ENCODE measurements around the gene AMFR.
A peak's percentile ranks its signal among the peaks of the same experiment; 100 is the strongest.

Gene AMFR

DNA sequence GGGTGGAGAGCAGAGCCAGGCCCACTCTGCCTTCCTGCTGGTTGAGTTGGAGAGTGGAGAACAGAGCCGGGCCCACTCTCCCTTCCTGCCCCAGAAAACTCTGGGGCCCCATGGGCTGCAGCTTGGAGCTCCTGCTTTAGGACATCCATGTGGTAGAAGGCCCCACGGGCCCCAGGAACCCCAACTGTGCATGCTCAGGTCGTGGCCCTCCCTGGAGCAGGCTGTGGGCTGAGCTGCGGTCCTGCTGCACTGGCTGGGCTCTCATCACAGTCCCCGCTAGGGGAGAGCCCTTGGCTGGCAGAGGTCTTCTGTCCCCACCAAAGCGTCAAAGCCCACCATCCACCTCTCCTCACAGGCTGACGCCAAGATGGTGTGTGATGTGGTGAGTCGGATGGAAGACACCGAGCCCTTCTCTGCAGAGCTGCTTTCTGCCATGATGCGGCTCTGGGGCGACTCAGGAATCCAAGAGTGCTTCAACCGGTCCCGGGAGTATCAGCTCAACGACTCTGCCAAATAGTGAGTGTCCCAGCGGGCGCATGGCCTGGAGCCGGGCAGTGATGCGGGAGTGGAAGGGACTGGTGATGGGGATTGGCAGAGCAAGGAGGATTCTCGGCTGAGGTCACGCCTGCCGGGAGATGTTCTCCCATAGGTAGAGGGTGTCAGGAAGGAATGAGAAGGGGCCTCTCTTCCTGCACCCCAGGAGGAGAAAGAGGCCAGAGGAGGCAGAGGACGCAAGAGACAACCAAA is 96.9 kb downstream of the AMFR start:
- DNase-seq = no peak

DNA sequence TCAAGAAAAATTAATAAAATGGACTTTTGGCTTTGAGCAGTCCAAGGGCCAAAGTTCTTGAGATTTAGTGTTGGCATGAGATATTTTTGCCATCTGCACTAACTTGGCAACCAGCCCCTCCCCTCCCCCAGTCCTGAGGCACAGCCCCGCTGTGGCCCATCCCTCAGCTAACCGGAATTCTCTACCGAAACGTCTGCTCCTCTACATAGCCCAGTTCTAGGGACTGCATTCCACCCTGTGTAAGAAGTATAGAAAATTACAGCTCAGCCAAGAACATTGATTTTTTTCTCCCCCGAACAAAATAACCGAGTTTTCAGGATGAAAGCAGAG is 97.5 kb downstream of the AMFR start:
- no peak for DNase-seq

DNA sequence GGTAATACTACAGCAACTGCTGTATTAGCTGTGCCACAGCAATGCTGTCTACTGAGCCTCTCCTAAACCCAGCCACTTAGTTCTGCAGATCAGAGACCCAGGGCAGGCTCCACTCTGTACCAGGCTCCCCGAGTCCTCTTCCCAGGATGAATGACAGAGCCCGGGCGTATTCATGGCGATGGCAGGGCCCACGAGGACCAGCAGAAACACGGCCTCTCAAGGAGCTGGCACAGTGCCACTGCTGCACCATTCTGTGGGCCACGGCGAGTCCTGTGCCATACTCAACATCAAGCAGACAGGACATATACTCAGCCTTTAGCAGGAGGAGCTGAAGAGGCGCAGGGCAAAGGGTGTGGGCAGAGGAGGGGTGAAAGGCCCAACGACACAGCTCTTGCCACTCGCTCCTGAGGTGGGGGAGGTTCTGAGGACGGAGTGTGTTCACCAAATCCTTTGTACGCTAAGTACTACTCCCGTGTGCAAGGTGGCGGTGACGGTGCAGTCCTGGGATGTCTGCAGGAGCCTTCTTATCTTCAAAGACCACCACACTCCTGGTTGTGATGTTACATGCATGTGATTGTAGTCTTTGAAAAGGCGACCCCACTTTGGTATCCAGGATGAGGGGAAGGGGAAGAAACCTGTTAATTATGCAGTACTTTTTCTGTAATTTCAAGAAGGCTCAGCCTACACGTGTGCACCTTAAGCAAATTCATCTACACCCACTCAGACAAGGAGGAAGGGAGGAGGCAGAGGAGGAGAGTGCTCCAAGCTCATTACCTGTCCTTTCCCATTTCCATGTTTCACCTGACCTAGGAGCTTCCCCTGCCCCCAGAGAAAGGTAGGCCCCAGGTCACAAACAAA is 98.0 kb downstream of the AMFR start:
- DNase-seq = no peak

DNA sequence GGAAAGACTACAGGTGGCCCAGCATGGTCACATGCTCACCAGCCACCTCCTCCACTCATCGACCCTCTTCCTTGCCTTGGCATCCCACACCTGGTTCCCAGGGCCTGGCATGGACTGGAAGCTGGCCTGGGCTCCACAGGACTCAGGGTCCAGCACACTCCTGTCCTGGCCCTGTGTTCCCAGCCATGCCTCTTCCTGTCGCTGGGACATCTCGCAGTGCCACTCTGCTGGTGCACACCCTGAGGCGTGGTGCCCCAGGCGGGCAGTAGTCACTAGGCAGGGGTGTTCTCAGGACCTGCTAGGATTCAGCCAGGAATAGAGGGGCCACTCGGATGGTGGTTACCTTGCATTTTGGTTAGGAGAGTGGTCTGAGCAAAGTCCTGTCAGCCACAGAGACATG is 99.4 kb downstream of the AMFR start:
- no peak for DNase-seq

DNA sequence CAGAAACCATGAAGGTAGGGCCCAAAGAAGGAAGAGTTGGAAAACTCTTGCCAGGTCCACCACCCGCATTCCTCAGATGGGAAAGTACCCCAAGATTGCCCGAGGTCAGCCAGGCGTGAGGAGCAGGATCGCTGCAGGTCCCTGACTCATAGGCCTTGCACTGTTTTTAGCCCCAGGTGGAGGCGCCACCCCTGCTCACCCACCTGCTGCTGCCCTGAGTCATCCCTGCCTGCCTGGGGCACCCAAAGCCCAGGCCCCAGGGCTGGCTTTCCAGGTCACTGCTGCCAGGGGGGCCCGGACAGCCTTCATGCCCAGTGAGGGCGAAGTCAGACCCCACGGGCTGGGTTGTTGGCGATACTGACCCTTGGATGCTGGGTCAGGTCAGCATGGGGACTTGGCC is 100.9 kb downstream of the AMFR start:
- no peak for DNase-seq

DNA sequence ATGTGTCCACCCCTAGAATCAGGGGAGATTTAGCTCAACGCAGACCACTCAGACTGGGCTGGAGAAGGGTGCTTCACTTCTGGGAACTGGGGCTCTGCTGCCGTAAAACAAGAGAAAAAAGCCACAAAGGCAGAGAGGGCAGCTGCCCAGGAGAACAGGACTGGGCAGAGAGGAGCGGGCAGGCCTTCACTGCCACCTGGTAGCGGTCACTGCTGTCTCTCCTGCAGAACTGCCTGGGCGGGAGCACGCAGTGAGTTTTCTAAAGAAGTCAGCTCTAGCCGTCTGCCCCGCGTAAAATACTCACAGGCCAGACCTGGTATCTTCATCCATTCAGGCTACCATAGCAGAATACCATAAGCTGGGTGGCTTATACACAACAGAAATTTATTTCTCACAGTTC is 103.8 kb downstream of the AMFR start:
- DNase-seq = no peak

DNA sequence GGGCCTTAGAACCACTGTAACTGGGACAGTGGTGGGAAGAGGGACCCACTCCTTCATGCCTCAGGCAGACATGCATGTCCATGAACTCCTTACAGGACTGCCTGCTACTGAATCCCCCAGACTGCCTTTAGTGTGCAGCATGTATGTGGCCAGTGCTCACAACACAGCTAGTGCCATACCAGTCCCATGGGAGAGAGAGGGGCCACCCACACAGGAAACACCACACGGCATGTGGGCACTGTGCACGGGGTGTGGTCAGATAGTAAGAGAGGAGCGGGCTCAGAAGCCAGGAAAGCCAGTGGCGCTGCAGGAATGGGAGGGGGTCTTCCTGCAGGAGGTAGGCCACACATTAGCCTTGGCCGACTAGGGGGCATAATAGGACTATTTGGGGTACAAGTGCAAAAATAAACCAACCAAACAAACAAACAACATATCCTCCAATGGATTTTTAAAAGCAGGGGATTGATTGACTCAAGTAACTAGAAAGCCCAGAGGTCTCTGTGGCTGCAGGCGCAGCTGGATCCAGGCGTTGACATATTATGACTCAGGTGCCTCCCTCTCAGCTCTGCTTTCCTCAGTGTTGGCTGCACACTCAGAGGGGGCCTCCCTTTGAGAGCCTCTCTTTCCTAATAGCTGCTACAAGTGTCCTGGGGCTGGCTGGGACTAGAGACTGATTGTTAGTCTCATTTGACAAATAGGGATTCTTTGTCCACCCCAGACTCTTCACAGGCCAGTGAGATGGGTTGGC is 104.4 kb downstream of the AMFR start:
- no peak for DNase-seq

DNA sequence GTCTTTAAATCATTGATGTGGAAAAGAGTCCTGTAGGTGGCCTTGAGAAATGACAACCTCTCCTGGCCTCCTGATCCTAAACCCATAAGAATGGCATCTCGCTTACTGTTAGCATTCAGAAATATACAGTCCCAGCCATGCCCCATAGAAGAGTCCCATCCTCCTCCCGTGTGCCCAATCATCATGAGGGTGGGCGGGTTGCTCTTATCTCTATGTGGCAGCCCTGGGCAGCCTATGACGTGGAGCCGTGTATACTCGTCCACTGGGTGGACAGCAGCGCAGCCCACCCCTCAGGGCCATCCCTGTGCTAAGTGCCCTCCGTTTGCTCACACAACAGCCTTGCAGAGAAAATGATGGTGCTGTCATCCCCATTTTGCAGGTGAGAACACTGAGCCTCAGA is 105.3 kb downstream of the AMFR start:
- no peak for DNase-seq

DNA sequence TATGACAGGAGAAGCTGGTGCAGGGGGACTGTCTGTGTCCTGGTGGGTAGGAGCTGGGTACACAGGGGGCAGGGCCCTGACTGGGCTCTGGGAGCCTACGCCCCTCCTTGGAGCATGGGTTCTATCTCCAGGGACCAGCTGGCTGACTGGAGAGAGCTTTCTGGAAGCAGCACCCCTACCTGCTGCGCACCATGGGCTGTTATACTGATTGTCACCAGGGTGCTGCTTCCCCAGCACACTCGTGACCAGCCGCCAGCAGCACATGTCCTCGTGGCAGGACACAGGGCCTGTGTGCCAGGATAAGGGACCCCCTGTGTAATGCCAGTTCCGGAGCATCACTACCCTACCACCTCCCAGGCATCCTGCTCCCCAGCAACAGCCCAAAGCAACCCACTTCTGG is 106.0 kb downstream of the AMFR start:
- DNase-seq = no peak

DNA sequence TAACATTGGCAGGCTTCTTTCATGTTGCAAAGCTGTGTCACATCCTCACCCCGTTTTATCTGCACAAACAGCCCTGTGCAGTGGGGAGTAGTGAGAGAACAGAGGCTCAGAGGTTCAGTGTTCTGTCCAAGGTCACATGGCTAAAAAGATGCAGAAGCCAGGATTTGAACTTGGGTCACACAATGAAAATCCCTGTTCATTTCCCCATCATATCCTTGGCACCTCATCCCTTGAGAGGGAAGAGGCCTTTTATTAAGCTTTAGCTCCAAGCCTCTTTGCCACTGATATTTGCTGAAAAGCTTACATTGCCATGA is 106.6 kb downstream of the AMFR start:
- DNase-seq = no peak

DNA sequence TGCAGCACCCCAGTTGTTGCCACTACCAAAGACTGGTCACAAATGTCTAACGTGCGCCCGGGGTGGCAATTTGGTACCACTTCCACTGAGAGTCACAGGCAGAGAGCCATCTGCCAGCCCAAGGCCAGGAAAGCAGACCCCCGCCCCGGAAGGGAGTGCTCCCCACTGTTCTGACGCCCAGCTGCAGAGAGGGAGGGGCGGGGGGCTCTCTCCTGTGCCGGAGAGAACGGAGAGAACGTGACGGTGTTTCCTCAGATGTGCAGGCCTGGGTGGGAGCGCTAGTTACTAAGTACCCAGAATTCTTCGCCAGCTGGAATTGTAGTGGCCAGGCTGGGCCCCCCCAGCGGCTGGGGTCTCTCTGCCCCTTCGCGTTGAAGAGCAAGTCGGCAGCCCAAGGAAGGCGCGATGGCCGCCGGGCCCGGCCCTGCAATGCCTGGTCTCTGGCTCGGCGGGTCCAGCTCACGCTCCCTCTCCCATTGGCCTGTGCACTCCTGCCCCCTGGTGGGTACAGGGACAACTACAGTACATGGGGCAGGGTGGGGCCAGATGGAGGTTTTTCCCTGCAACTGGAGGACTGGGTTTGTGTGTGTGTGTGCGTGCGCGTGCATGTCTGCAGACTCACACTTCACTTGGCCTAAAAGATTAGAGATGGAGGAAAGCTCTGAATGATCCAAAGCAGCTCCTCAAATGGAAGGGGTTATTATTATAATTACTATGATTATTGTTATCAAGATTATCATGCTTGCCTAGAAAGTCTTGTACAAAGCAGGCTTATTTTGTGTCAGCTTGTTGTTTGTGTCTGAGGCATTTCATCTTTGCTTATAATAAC is 107.1 kb downstream of the AMFR start:
- DNase-seq = peak; percentile 90

DNA sequence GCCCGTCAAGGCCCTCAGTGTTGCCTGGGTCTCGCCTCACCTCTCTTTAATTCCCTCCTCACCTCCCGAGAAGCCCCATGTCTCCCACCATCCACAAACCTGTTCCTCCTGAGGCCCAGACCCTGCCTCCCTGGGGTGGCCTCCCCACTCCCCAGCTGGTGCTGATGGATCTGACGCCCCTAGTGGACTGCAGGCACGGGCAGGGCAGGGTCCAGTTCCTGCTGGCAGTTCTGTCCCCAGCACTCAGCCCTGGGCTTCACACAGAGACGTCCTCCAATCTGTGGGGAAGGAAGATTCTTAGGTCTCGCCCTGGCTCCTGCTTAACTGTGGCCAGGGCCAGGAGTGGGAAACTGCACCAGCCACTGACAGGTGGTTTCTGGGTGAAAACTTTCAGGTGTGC is 108.8 kb downstream of the AMFR start:
- no peak for DNase-seq

DNA sequence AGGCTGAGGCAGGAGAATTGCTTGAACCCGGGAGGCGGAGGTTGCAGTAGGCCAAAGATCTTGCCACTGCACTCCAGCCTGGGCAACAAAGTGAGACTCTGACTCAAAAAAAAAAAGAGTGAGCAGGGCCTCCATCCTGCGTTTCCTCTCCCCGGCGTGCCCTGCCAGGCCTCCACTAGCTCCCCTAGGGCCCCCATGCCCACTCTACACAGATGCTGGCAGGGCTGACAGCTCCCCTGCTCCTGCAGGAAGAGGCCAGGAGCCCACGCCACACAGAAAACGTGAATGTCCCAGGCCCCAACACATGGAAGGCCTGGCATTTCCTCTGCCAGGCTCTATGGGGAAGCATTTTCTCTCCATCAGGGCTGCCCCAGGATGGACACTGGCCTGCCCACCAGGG is 109.4 kb downstream of the AMFR start:
- no peak for DNase-seq

DNA sequence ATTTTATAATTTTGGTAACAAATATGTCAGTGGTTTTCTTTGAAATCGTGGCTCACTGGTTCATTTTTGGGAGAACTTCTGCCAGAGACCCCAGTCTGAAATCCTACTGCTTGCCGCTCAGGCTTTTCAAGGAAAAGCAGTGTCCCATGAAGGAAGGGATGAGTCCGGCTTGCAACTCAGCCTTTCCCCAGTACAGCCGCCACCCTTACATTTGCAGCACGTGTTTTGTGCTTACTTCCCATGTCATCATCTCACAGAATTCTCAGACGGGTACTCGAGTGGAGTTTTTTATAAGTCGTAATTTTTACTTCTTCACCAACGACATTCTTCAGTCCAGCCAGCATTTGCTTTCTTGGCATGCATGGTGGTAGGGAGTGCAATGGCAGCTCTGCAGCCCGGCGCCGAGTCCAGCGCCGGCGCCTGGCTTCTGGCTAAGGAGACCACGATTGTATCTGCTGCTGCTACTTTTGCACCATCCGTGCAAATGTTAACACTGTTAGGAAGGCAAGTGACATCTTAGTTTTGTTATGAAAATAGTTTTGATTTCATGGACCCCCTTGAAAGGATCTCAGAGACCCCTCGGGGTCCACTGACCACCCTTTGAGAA is 111.0 kb downstream of the AMFR start:
- DNase-seq = no peak

DNA sequence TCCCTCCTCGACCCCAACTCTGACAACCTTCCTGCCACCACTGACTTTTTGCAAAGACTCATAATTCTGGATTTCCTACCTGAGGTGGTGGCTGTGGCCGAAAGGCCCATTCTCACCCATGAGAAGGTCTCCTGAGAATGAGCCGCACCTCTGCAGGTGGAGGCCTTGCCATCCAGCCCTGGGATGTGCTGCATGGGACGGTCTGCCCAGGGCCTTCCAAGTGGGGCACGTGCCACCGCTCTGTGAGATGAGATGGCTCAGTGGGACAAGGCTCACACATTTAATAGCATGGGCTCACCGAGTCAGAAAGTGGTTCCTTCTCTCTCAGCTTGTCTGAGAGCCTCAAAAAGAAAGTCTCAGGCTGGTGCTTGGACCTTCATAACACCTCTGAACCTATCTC is 112.8 kb downstream of the AMFR start:
- DNase-seq = no peak

DNA sequence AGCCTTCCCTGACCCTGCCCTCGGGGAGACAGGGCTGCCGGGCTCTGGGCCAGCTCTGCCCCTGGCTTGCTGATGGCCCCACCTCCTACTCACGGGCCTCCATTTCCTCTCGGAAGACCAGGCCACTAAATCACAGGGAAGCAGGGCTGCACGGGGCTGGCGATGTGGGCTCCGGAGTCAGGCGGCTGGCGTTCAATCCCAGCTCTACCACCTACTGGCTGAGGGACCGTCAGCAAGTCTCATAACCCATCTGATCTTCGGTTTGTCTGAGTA is 113.4 kb downstream of the AMFR start:
- DNase-seq = no peak
